ENCODE results near the gene CAPS.
"Not testable (repeated sequence)": the region's sequence is repeated elsewhere in the genome, so short reads cannot be mapped to it uniquely, and the experiment has no call there.

CAPS gene

DNA sequence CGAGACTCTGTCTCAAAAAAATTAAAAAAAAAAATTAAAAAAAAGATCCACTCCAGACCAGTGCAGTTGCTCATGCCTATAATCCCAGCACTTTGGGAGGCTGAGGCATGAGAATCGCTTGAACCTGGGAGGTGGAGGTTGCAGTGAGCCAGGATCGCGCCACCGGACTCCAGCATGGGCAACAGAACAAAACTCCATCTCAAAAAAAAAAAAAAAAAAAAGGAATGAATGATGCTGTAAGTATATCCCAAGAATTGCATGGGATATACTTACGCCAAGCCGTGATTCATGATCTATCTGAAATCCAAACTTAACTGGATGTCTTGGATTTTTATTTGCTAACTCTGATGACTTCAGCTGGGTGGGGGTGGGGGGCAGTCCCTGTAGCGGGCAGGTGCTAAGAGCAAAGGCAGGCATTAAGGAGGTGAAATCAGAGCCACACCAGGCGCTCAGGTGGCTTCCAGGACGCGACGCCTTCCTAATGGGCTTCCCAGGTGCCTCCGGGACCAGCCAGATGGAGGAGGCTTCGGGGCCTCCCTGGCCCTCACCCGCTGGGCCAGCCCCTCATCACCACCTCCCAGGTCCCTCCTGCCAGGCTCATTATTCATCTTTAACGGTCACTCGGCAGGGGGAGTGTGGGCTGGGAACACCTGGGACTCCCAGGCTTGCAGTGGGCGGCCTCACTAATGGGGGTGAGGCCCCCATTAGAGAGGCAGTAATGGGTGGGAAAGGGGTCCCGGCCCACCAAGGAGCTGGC, 32.3 kb upstream of the CAPS start:
- H3K4me3 ChIP-seq (ENCODE audit: low read depth, low read length): no peak overlapping the region
- ChIA-PET POLR2A (no interaction called here), CTCF (interaction anchor here (1.3 to 7.5 kb wide), 3 partner anchors 10 to 78 kb away, joined by 3 to 38 read pairs (median 5); partner anchors contain the start of gene NRTN)
- TF ChIP-seq, protein P1, sequence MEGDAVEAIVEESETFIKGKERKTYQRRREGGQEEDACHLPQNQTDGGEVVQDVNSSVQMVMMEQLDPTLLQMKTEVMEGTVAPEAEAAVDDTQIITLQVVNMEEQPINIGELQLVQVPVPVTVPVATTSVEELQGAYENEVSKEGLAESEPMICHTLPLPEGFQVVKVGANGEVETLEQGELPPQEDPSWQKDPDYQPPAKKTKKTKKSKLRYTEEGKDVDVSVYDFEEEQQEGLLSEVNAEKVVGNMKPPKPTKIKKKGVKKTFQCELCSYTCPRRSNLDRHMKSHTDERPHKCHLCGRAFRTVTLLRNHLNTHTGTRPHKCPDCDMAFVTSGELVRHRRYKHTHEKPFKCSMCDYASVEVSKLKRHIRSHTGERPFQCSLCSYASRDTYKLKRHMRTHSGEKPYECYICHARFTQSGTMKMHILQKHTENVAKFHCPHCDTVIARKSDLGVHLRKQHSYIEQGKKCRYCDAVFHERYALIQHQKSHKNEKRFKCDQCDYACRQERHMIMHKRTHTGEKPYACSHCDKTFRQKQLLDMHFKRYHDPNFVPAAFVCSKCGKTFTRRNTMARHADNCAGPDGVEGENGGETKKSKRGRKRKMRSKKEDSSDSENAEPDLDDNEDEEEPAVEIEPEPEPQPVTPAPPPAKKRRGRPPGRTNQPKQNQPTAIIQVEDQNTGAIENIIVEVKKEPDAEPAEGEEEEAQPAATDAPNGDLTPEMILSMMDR (IDR thresholded peaks at IDR 0.05; ENCODE audit: insufficient read depth, low read length, missing control alignments): no peak
- no peak for DNase-seq (ENCODE audit: low read depth, low spot score)

DNA sequence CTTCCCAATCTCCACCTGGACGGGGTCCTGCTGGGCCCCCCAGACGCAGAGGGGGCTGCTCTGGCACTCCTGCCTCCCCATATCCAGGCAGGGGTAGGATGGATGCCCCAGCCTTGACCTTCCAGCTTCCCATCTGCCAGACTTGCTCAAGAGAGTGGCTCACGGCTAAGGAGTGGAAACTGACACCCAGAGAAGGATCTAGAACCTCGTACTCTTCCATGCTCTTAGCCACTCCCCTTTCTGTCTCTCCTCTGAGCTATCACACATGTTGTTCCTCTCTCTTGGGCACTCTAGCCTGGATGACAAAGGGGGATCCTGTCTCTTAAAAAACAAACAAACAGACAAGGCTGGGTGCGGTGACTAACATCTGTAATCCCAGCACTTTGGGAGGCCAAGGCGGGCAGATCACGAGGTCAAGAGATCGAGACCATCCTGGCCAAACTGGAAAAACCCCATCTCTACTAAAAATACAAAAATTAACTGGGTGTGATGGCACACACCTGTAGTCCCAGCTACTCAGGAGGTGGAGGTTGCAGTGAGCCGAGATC, 31.6 kb upstream of the CAPS start:
- POLR2A ChIA-PET: no interaction called here
- TF ChIP-seq, protein P1 (IDR thresholded peaks at IDR 0.05; ENCODE audit: insufficient read depth, low read length, missing control alignments): no peak
- no peak overlapping the region for H3K4me3 ChIP-seq (ENCODE audit: low read depth, low read length)
- CTCF ChIA-PET: interaction anchor here (1.3 to 7.5 kb wide), 4 partner anchors 9 to 78 kb away, joined by 3 to 38 read pairs (median 6); partner anchors contain the start of gene NRTN
- no peak for DNase-seq (ENCODE audit: low read depth, low spot score)

DNA sequence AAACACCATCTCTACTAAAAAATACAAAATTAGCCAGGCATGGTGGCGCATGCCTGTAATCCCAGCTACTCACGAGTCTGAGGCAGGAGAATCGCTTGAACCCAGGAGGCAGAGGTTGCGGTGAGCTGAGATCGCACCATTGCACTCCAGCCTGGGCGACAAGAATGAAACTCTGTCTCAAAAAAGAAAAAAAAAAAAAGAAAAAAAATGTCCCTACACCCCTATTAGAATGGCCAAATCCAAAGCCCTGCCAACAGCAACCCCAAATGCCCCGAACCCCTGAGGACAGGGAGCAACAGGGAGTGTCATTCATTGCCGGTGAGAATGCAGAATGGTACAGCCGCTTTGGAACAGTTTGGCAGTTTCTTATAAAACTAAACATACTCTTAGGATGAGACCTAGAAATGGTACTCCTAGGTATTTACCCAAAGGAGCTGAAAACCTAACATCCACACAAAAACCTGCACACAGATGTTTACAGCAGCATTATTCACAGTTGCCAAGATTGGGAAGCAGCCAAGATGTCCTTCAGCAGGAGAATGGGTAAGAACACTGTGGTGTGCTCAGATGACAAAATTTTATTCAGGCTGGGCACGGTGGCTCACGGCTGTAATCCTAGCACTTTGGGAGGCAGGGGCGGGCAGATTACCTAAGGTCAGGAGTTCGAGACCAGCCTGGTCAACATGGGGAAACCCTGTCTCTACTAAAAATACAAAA, 30.7 kb upstream of the CAPS start:
- ChIA-PET CTCF (interaction anchor here (1.4 to 7.5 kb wide), 3 partner anchors 8 to 79 kb away, joined by 5 to 38 read pairs (median 7); partner anchors contain the start of gene NRTN), POLR2A (interaction anchor here (0.6 kb wide), 1 partner anchor 101 kb away, joined by 3 read pairs; no protein-coding TSS in a partner anchor)
- not testable (repeated sequence) for H3K4me3 ChIP-seq (ENCODE audit: low read depth, low read length); DNase-seq (ENCODE audit: low read depth, low spot score)

DNA sequence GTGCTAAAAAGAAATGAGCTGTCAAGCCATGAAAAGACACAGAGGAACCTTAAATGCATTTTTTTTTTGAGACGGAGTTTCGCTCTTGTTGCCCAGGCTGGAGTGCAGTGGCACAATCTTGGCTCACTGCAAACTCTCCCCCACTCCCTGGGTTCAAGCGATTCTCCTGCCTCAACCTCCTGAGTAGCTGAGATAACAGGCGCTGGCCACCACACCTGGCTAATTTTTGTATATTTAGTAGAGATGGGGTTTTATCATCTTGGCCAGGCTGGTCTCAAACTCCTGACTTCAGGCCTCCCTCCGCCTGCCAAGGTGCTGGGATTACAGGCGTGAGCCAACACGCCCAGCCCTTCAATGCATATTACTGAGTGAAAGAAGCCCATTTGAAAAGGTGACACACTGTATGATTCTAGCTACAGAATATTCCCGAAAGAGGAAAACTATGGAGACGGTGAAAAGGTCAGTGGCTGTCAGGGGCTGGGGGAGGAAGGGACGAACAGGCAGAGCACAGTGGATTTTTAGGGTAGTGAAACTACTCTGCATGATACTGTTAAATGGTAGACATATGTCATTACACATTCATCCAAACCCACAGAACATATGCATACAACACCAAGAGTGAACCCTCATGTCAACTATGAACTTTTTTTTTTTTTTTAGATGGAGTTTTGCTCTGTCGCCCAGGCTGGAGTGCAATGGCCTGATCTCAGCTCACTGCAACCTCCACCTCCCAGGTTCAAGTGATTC, 29.8 kb upstream of the CAPS start:
- CTCF ChIA-PET: interaction anchor here (1.9 to 7.5 kb wide), 2 partner anchors 9 to 80 kb away, joined by 7 to 38 read pairs; partner anchors contain the start of gene NRTN

DNA sequence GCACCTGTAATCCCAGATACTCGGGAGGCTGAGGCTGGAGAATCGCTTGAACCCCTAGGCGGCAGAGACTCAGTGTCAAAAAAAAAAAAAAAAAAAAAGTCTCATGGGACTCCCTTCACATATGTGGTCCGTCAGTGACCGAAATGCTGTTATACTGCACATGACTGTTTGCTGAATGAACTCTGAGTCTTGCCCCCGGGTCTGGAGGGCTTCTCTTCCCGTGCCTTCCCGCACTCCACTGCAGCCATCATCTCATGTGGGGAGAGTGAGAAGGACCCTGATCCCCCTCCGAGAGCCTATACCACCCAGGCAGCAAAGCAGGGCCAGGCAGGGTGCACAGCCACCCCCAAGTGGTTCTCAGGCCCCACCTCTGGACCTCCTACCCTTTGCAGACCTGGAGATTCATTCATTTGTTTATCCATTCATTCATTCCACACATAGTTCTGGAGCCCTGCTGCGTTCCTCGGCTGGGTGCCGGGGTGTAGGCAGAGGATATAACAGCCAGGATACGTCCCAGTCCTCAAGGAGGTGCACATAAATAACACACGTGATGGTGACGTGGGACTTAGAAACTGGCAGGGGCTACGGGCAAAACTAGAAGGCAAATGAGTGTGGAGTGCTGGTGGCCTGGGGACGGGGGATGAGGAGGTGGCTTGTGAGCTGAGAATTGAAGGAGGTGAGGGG, 24.6 kb upstream of the CAPS start:
- no peak overlapping the region for H3K4me3 ChIP-seq (ENCODE audit: low read depth, low read length)
- TF ChIP-seq, protein P1 (IDR thresholded peaks at IDR 0.05; ENCODE audit: insufficient read depth, low read length, missing control alignments): no peak
- DNase-seq (ENCODE audit: low read depth, low spot score): no peak
- ChIA-PET POLR2A (no interaction called here), CTCF (interaction anchor here (1.5 to 5.0 kb wide), 4 partner anchors 10 to 86 kb away, joined by 4 to 100 read pairs (median 6); partner anchors contain the start of gene NRTN)

More for the DNA sequence above, 29.8 kb upstream of the CAPS start:
- H3K4me3 ChIP-seq (ENCODE audit: low read depth, low read length); DNase-seq (ENCODE audit: low read depth, low spot score): not testable (repeated sequence)
- POLR2A ChIA-PET: interaction anchor here (0.6 kb wide), 1 partner anchor 102 kb away, joined by 3 read pairs; no protein-coding TSS in a partner anchor

DNA sequence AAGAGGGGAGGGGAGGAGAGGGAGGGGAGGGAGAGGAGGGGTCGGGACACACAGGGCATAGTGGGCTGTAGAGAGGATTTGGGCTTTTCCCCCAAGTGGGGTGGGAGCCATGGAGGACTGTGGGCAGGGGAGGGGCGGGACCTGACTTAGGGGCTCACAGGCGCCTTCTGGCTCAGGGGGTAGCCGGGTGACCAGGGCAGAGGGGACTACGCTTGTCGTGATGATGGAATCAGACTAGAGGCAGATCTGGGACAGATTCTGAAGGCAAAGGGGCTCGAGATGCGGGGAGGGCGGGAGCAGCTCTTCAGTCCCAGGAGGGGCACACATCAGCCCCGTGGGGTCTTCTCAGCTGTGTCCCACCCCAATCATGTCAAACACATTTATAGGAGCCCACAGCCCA, 24.0 kb upstream of the CAPS start:
- ChIA-PET POLR2A (interaction anchor here (0.8 kb wide), 1 partner anchor 62 kb away, joined by 3 read pairs; no protein-coding TSS in a partner anchor), CTCF (interaction anchor here (1.0 to 5.0 kb wide), 5 partner anchors 9 to 116 kb away, joined by 3 to 100 read pairs (median 5); partner anchors contain the start of gene NRTN)
- H3K4me3 ChIP-seq (ENCODE audit: low read depth, low read length): no peak overlapping the region
- DNase-seq (ENCODE audit: low read depth, low spot score): no peak
- TF ChIP-seq, protein P1 (IDR thresholded peaks at IDR 0.05; ENCODE audit: insufficient read depth, low read length, missing control alignments): no peak
